Calu3 (cell line): ENCODE measurements around the gene RPUSD1. TPM values are rescaled to one million over a fixed set of nuclear protein-coding genes. Genes with fewer than 3 reads are reported as not detected.
A peak's percentile ranks its signal among the peaks of the same experiment; 100 is the strongest.

ENCODE experiments used
- BruUV-seq: library from RNA; stranded (reverse); fragments of 400-500 nt; replicated peaks from 2 replicates; lab custom pipeline; 2021; lab: Mats Ljungman, UMichigan
- CTCF ChIA-PET: fragments of 300-600 bp; sonication (Branson Sonifier 250); formaldehyde crosslinking; loops from one replicate; lab custom pipeline; 2022; ENCODE audit warnings: antibody characterized with exemption; lab: Charles Lee
- DNase-seq: peaks from one replicate; pipeline ENCODE4 v3.0.0; 2022
- H3K27ac Mint-ChIP-seq: one replicate; pipeline ENCODE4 v1.8.0; 2022; ENCODE audit warnings: mixed read lengths; ENCODE audit not compliant: unreplicated experiment
- H3K27me3 Mint-ChIP-seq: one replicate; pipeline ENCODE4 v1.8.0; 2022; ENCODE audit warnings: mixed read lengths; ENCODE audit not compliant: unreplicated experiment
- H3K36me3 Mint-ChIP-seq: one replicate; pipeline ENCODE4 v1.8.0; 2022; ENCODE audit warnings: mild to moderate bottlenecking, moderate library complexity, mixed read lengths; ENCODE audit not compliant: insufficient read depth, unreplicated experiment
- H3K4me1 Mint-ChIP-seq: one replicate; pipeline ENCODE4 v1.8.0; 2022; ENCODE audit warnings: mild to moderate bottlenecking, low read depth, mixed read lengths; ENCODE audit not compliant: unreplicated experiment
- H3K4me3 Mint-ChIP-seq: one replicate; pipeline ENCODE4 v1.8.0; 2022; ENCODE audit warnings: mild to moderate bottlenecking, low read depth, moderate library complexity, mixed read lengths; ENCODE audit not compliant: unreplicated experiment
- H3K9me3 Mint-ChIP-seq: one replicate; pipeline ENCODE4 v1.8.0; 2022; ENCODE audit warnings: low read depth, mixed read lengths; ENCODE audit not compliant: unreplicated experiment
- CTCF ChIP-seq: fragments of 200-600 bp; IDR thresholded peaks from one replicate; pipeline ENCODE4 v1.8.0; 2022; ENCODE audit warnings: antibody characterized with exemption; ENCODE audit not compliant: unreplicated experiment
- intact Hi-C: fragments of 100-400 bp; cut with micrococcal nuclease; formaldehyde crosslinking; loops from one replicate; pipeline ENCODE4 v1.10.0; 2022; ENCODE audit not compliant: unreplicated experiment
- total RNA-seq: library from RNA; stranded (reverse); gene quantifications from 2 replicates; pipeline ENCODE4 v1.2.3, GENCODE V29; 2022

RPUSD1 gene
- total RNA-seq, 1 experiment from 2014 or later: 47.5 TPM

- intact Hi-C loops: no loop called here
- no peak overlapping the region for H3K4me3 Mint-ChIP-seq
- CTCF ChIA-PET: no interaction called here
- H3K4me1 Mint-ChIP-seq: peaks cover under 1% of the 10 kb centered on the region
- peaks cover 47% of the 10 kb centered on the region for H3K27me3 Mint-ChIP-seq
- DNase-seq: no peak
- H3K36me3 Mint-ChIP-seq: peaks cover 60% of the 10 kb centered on the region
- no peak overlapping the region for H3K27ac Mint-ChIP-seq
- TF ChIP-seq CTCF: no peak
- no TSS peak for BruUV-seq
- H3K9me3 Mint-ChIP-seq: no peaks in the 10 kb centered on the region
Measured at GRCh38 chr16:802461-802860, 14.3 kb upstream of the RPUSD1 start.

- TF ChIP-seq CTCF: no peak
- H3K27me3 Mint-ChIP-seq: peaks cover 45% of the 10 kb centered on the region
- peaks cover 60% of the 10 kb centered on the region for H3K36me3 Mint-ChIP-seq
- H3K9me3 Mint-ChIP-seq: no peaks in the 10 kb centered on the region
- intact Hi-C loops: no loop called here
- BruUV-seq: no TSS peak
- no peak overlapping the region for H3K4me3 Mint-ChIP-seq
- CTCF ChIA-PET: no interaction called here
- no peak overlapping the region for H3K27ac Mint-ChIP-seq
- DNase-seq: no peak
- no peaks in the 10 kb centered on the region for H3K4me1 Mint-ChIP-seq
Measured at GRCh38 chr16:801584-802363, 13.6 kb upstream of the RPUSD1 start.

GRCh38 chr16:800834-801511 is 12.8 kb upstream of the RPUSD1 start:
- H3K27ac Mint-ChIP-seq: no peak overlapping the region
- no peak for DNase-seq
- H3K9me3 Mint-ChIP-seq: no peaks in the 10 kb centered on the region
- CTCF ChIA-PET: no interaction called here
- no peak for TF ChIP-seq CTCF
- peaks cover 60% of the 10 kb centered on the region for H3K36me3 Mint-ChIP-seq
- no peak overlapping the region for H3K4me3 Mint-ChIP-seq
- BruUV-seq: no TSS peak
- intact Hi-C loops: no loop called here
- H3K4me1 Mint-ChIP-seq: no peaks in the 10 kb centered on the region
- H3K27me3 Mint-ChIP-seq: peaks cover 45% of the 10 kb centered on the region

GRCh38 chr16:799948-800833 is 12.0 kb upstream of the RPUSD1 start, which contains the start of gene GNG13:
Gene GNG13, minus strand, starts transcription at chr16:800734. Its CDS starts 1,657 bp downstream, at chr16:799077.
- intact Hi-C loops: no loop called here
- Mint-ChIP-seq H3K9me3 (no peaks in the 10 kb centered on the region), H3K27me3 (peaks cover 45% of the 10 kb centered on the region), H3K4me1 (no peaks in the 10 kb centered on the region), H3K36me3 (peaks cover 61% of the 10 kb centered on the region), H3K27ac (no peak within 1 kb of the TSS), H3K4me3 (no peak within 1 kb of the TSS)
- TF ChIP-seq CTCF: no peak
- no TSS peak for BruUV-seq
- CTCF ChIA-PET: no interaction called here
- DNase-seq: peak; percentile 51
